Lung (tissue), 12 donors: ENCODE results near the gene GRIP1. TPM values are rescaled to one million over a fixed set of nuclear protein-coding genes. Genes with fewer than 3 reads are reported as not detected.

Source experiments
- ATAC-seq: fragments of 200-7000 bp; cut with Tn5 transposase; one replicate; pipeline ENCODE4 v1.9.1; 2020; ENCODE audit warnings: moderate number of reproducible peaks; ENCODE audit not compliant: insufficient read depth, low FRiP score
- DNase-seq, 3 donors: peaks; one replicate each; pipeline ENCODE4 v3.0.0-alpha.2; 2013 to 2017
- H3K27ac ChIP-seq, 2 donors: one replicate each; pipeline ENCODE4 v1.5.1; 2013; ENCODE audit warnings: mild to moderate bottlenecking in 2 of 2, moderate library complexity in 2 of 2, control low read depth in 1 of 2, inconsistent platforms in 1 of 2, low read depth in 1 of 2, low read length in 1 of 2
- H3K27me3 ChIP-seq, 3 donors: one replicate each; pipeline ENCODE4 v1.5.1; 2013; ENCODE audit warnings: low read length in 2 of 3; ENCODE audit not compliant: control insufficient read depth in 3 of 3, insufficient read depth in 3 of 3
- H3K36me3 ChIP-seq, 4 donors: one replicate each; pipeline ENCODE4 v1.5.1; 2013; ENCODE audit warnings: low read length in 4 of 4, mild to moderate bottlenecking in 1 of 4, moderate library complexity in 1 of 4; ENCODE audit not compliant: control insufficient read depth in 4 of 4, insufficient read depth in 4 of 4
- H3K4me1 ChIP-seq, 5 donors: one replicate each; pipeline ENCODE4 v1.5.1; 2013; ENCODE audit warnings: low read length in 5 of 5, mild to moderate bottlenecking in 2 of 5, moderate library complexity in 1 of 5; ENCODE audit not compliant: control insufficient read depth in 5 of 5, insufficient read depth in 5 of 5
- H3K4me3 ChIP-seq: one replicate; pipeline ENCODE4 v1.5.1; 2013; ENCODE audit warnings: mild to moderate bottlenecking, control low read depth, moderate library complexity
- H3K9ac ChIP-seq, 2 donors: one replicate each; pipeline ENCODE4 v1.5.1; 2013; ENCODE audit warnings: low read length in 2 of 2, control low read depth in 1 of 2; ENCODE audit not compliant: insufficient read depth in 1 of 2
- H3K9me3 ChIP-seq, 4 donors: one replicate each; pipeline ENCODE4 v1.5.1; 2013; ENCODE audit warnings: low read length in 3 of 4, mild to moderate bottlenecking in 1 of 4, moderate library complexity in 1 of 4; ENCODE audit not compliant: control insufficient read depth in 4 of 4, insufficient read depth in 3 of 4
- CTCF ChIP-seq: IDR thresholded peaks from 2 replicates; pipeline ENCODE4 v1.5.1; 2012; ENCODE audit warnings: mild to moderate bottlenecking; ENCODE audit errors: control extremely low read depth, extremely low read depth
- WGBS, 2 donors: extraction: QIAGEN DNeasy Blood & Tissue Kit; methylation state at CpG; one replicate each; pipeline ENCODE4 v1.1.7; 2013; 5-methylcytosine and 5-hydroxymethylcytosine counted together
- polyA plus RNA-seq, 2 donors: library from polyadenylated mRNA; stranded (reverse); fragments of 200-250 nt; gene quantifications; one replicate each; pipeline ENCODE4 v1.2.1, GENCODE V29; 2013
- total RNA-seq, 2 donors: library from RNA; depleted of rRNA in 1 of 2; stranded (reverse); fragments of >200 nt in 1 of 2; gene quantifications; one replicate each; pipeline ENCODE4 v1.2.1, GENCODE V29; 2014 to 2021
- donor health status: control.
- donor health status: control.
- donor health status: Bipolar disorder and iron deficiency.
- donor health status: healthy.
- donor health status: DM: yes; HTN: yes; CAD: no.

The GRIP1 gene
- total and polyA plus RNA-seq, 4 donors, result 0.20 to 3.6 (median 0.83) TPM

GRCh38 chr12:66709457-66709773 is 30.5 kb upstream of the GRIP1 start:
- no peak for TF ChIP-seq CTCF
- WGBS, 2 donors, result 83 to 91% methylated on average over 1 of the region's 1 CpG
- no peak for ATAC-seq
- Histone ChIP-seq H3K27ac (no peak overlapping the region), H3K4me3 (no peak overlapping the region), H3K4me1 (peaks cover 0 to 3% (median 0%) of the 10 kb centered on the region in 5 donors), H3K9me3 (no peaks in the 10 kb centered on the region), H3K27me3 (no peaks in the 10 kb centered on the region), H3K9ac (no peak overlapping the region), H3K36me3 (no peaks in the 10 kb centered on the region)
- no peak for DNase-seq

- Histone ChIP-seq H3K9ac (no peak overlapping the region), H3K36me3 (no peaks in the 10 kb centered on the region), H3K9me3 (no peaks in the 10 kb centered on the region), H3K27ac (no peak overlapping the region), H3K27me3 (no peaks in the 10 kb centered on the region), H3K4me3 (no peak overlapping the region), H3K4me1 (peaks cover 0 to 3% (median 0%) of the 10 kb centered on the region in 5 donors)
- WGBS, 2 donors, result 31 to 45% methylated on average over 3 of the region's 3 CpGs
- DNase-seq, result peak in 2 of 3 donors; percentile 28 to 39
- no peak for ATAC-seq
- no peak for TF ChIP-seq CTCF
Measured at GRCh38 chr12:66708704-66709456, 30.0 kb upstream of the GRIP1 start.

- Histone ChIP-seq H3K27me3 (peaks cover 0 to 4% (median 4%) of the 10 kb centered on the region in 3 donors), H3K9ac (no peak overlapping the region), H3K27ac (no peak overlapping the region), H3K9me3 (no peaks in the 10 kb centered on the region), H3K36me3 (no peaks in the 10 kb centered on the region), H3K4me3 (no peak overlapping the region), H3K4me1 (peaks cover 0 to 3% (median 0%) of the 10 kb centered on the region in 5 donors)
- WGBS, 2 donors, result 76 to 89% methylated on average over 4 of the region's 4 CpGs
- no peak for DNase-seq
- no peak for TF ChIP-seq CTCF
- ATAC-seq, result no peak
Measured at GRCh38 chr12:66707002-66707697, 28.3 kb upstream of the GRIP1 start.
